Activated effector memory CD4-positive, alpha-beta T cell treated with Interleukin-2 at 50 U/mL for 16 hours (primary cell): ENCODE measurements around the gene DYRK2.
A peak's percentile ranks its signal among the peaks of the same experiment; 100 is the strongest.
"Not testable (repeated sequence)": the region's sequence is repeated elsewhere in the genome, so short reads cannot be mapped to it uniquely, and the experiment has no call there.

Source experiments
- DNase-seq: peaks from one replicate; pipeline ENCODE4 v3.0.0-alpha.2; 2020

DYRK2 gene

GRCh38 chr12:67671892-67672291, 23.3 kb downstream of the DYRK2 start:
- DNase-seq, result no peak

GRCh38 chr12:67672507-67672906, 24.0 kb downstream of the DYRK2 start:
- not testable (repeated sequence) for DNase-seq

GRCh38 chr12:67673509-67673908, 25.0 kb downstream of the DYRK2 start:
- DNase-seq, result not testable (repeated sequence)

GRCh38 chr12:67674417-67674816, 25.9 kb downstream of the DYRK2 start:
- no peak for DNase-seq

GRCh38 chr12:67676624-67677023, 28.1 kb downstream of the DYRK2 start:
- DNase-seq, result no peak

- DNase-seq, result no peak
These were observed 28.6 kb downstream of the DYRK2 start for GRCh38 chr12:67677166-67677565.

- no peak for DNase-seq
These were observed 32.7 kb downstream of the DYRK2 start for GRCh38 chr12:67681105-67681778.

GRCh38 chr12:67681941-67682620, 33.5 kb downstream of the DYRK2 start:
- DNase-seq, result no peak

- DNase-seq, result no peak
These were observed 40.8 kb downstream of the DYRK2 start for GRCh38 chr12:67689385-67689784.

- DNase-seq, result no peak
These were observed 42.1 kb downstream of the DYRK2 start for GRCh38 chr12:67690656-67691055.

- DNase-seq, result no peak
These were observed 42.7 kb downstream of the DYRK2 start for GRCh38 chr12:67691220-67691619.

- no peak for DNase-seq
These were observed 43.6 kb downstream of the DYRK2 start for GRCh38 chr12:67692135-67692534.

- DNase-seq, result no peak
These were observed 44.4 kb downstream of the DYRK2 start for GRCh38 chr12:67692966-67693365.

GRCh38 chr12:67693894-67694293, 45.3 kb downstream of the DYRK2 start:
- DNase-seq, result no peak

GRCh38 chr12:67694306-67694900, 45.9 kb downstream of the DYRK2 start:
- no peak for DNase-seq

- DNase-seq, result no peak
These were observed 47.4 kb downstream of the DYRK2 start for GRCh38 chr12:67695974-67696373.

GRCh38 chr12:67697443-67697842, 48.9 kb downstream of the DYRK2 start:
- no peak for DNase-seq

- no peak for DNase-seq
These were observed 49.4 kb downstream of the DYRK2 start for GRCh38 chr12:67697967-67698366.

GRCh38 chr12:67698672-67699581, 50.4 kb downstream of the DYRK2 start:
- DNase-seq, result peak; percentile 32

GRCh38 chr12:67701121-67701520, 52.6 kb downstream of the DYRK2 start:
- no peak for DNase-seq

- DNase-seq, result no peak
These were observed 53.6 kb downstream of the DYRK2 start for GRCh38 chr12:67702136-67702535.

- DNase-seq, result no peak
These were observed 55.5 kb downstream of the DYRK2 start for GRCh38 chr12:67704071-67704470.
